ENCODE results near the gene PACS2.

DNA sequence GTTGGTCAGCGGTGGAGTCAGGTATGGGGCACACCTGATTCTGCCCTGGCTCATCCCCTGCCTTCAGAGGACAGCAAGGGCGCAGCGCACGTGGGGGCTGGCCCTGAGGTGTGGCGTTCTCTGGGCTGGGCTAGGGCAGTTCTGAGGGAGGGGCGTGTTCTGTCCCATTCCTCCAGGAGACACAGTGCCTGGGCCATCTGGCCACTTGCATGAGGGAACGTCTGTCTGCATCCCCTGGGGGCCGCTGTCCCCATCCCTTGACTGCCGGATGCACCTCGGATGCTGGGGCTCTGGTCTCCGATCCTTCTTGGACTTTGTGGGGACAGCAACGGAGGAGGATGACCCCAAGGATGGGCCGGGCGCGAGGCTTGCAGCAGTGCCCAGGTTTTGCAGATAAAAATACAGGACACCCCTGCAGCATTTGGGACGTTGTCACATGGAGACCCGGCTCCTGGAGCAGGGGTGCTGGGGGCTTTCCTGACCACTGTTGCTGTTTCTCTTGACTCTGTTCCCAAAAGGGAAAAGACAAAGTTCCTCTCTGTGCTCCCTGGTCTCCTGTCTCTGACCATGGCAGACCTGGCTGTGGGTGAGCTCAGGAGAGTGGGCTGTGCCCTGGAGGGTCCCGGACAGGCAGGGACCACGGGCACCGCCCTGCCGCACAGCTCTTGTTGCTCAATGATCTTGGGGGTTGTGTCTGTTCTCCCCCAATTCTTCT, 112.0 kb downstream of the PACS2 start:
- TF ChIP-seq REST (IDR thresholded peaks at IDR 0.05; ENCODE audit: low read depth, low read length) (no peak), TAF1 (IDR thresholded peaks at IDR 0.05; ENCODE audit: borderline replicate concordance, low read depth, low read length) (no peak), CTCF (IDR thresholded peaks at IDR 0.05) (no peak), POLR2AphosphoS5 (IDR thresholded peaks at IDR 0.05; ENCODE audit: low read depth, low read length) (no peak), EZH2phosphoT487 (IDR thresholded peaks at IDR 0.05; ENCODE audit: borderline replicate concordance, low read depth) (no peak)

Measured in SK-N-SH (cell line).